ENCODE data around the gene MELK.
"Not testable (repeated sequence)": the region's sequence is repeated elsewhere in the genome, so short reads cannot be mapped to it uniquely, and the experiment has no call there.

Gene MELK

DNA sequence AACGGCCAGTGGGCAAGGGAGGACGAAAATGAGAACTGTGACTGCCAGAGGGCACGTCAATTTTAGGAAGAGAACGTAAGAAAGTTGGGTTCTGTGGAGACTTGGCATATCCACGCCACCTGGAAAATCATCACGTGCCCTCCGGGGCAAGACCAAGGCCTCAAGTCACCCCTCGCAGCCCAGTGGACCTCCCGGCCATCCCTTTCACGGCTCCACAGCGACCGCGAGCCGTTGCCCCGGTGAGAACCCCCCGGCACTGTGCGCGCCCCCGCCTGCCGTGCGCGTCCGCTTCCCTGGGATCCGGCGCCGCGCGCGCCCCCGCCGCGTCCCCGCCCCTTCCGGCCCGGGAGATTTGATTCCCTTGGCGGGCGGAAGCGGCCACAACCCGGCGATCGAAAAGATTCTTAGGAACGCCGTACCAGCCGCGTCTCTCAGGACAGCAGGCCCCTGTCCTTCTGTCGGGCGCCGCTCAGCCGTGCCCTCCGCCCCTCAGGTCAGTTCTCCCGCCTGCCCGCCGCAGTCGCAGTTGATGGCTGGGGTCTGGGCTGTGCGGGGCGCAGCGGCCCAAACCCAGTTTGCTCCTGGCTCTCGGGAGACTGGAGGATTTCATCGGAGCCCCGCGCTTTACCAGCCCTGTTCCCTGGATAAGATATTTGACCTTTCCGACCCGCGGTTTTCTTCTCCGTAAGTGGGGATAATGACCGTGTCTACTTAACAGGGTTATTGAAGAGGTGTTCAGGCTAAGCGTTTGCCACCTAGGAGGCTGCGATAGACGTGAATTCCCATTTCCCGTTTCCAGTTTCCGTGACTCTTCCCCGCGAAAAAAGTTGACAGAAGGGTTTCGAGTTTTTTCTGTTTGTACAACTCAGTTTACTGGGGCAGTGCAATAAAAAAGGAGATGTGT, at the start of gene MELK:
TSS of gene MELK (plus strand) at position 381 of the 904 bp plus-strand sequence. CDS start 8,787 bp downstream, outside the sequence.
- H3K27me3 ChIP-seq, result no peaks in the 10 kb centered on the region
- peak within 1 kb of the TSS; percentile 96 for H3K4me2 ChIP-seq
- peak within 1 kb of the TSS; percentile 90 for H3K4me3 ChIP-seq
- peaks cover 44% of the 10 kb centered on the region for H3K4me1 ChIP-seq
- H3K9me3 ChIP-seq, result no peaks in the 10 kb centered on the region
- TF ChIP-seq Cebpa-rat (IDR thresholded peaks at IDR 0.05), result no peak
- peaks cover 16% of the 10 kb centered on the region; the same call in 1 of the 2 replicates for H3K36me3 ChIP-seq
- peak within 1 kb of the TSS; percentile 83 for H3K27ac ChIP-seq
- no peaks in the 10 kb centered on the region for H4K20me1 ChIP-seq
- H3K9ac ChIP-seq, result peak within 1 kb of the TSS; percentile 83

DNA sequence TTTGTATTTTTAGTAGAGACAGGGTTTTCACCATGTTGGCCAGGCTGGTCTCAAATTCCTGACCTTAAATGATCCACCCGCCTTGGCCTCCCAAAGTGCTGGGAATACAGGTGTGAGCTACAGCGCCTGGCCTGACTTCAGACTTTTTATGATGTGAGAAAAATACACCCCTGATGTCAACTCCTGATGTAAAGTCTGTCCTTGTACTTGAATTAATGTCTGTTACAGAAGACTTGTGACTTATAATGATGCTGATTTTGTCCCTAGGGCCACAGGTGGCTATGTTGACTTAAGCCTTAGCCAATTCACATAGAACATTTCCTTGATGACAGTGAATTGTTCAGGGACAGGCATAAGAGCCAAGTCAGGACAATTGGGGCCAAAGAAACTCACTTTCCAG, 42.5 kb upstream of the MELK start:
- no peaks in the 10 kb centered on the region for H3K4me1 ChIP-seq
- H4K20me1 ChIP-seq, result no peaks in the 10 kb centered on the region
- H3K4me2 ChIP-seq, result no peak overlapping the region
- H3K27ac ChIP-seq, result no peak overlapping the region
- peaks cover 12% of the 10 kb centered on the region for H3K9me3 ChIP-seq
- H3K27me3 ChIP-seq, result no peaks in the 10 kb centered on the region
- no peaks in the 10 kb centered on the region for H3K36me3 ChIP-seq
- no peak for TF ChIP-seq Cebpa-rat (IDR thresholded peaks at IDR 0.05)
- H3K9ac ChIP-seq, result no peak overlapping the region
- no peak overlapping the region for H3K4me3 ChIP-seq

DNA sequence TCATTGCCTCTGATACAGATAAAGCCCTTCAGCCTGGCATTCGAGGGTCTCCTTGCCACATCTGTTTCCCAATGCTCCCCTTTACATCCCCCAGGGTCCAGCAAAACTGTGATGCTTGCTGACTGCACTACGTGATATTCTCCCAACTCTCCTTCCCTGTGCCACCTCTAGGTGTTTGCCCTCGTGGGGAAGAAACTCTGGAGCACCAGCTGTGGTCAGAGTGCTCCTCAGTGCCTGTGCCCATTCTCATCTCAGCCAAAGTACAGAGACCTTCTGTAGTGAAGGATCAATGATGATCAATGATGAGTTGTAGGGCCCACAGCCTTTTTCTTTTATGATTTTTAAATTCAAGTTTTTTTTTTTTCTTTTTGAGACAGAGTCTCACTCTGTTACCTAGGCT, 40.3 kb upstream of the MELK start:
- H3K4me1 ChIP-seq, result no peaks in the 10 kb centered on the region
- no peak overlapping the region for H3K4me2 ChIP-seq
- no peaks in the 10 kb centered on the region for H3K27me3 ChIP-seq
- H3K9me3 ChIP-seq, result peaks cover 12% of the 10 kb centered on the region
- no peaks in the 10 kb centered on the region for H4K20me1 ChIP-seq
- TF ChIP-seq Cebpa-rat (IDR thresholded peaks at IDR 0.05), result no peak
- H3K36me3 ChIP-seq, result no peaks in the 10 kb centered on the region
- H3K4me3 ChIP-seq, result no peak overlapping the region
- no peak overlapping the region for H3K27ac ChIP-seq
- H3K9ac ChIP-seq, result no peak overlapping the region

- H3K4me1 ChIP-seq, H3K4me2 ChIP-seq, H3K27ac ChIP-seq, H3K36me3 ChIP-seq, H3K9ac ChIP-seq, H3K4me3 ChIP-seq, H3K27me3 ChIP-seq, H4K20me1 ChIP-seq: not testable (repeated sequence)
- peaks cover 12% of the 10 kb centered on the region for H3K9me3 ChIP-seq
Observed at GRCh38 chr9:36533726-36534125, 39.0 kb upstream of the MELK start.

DNA sequence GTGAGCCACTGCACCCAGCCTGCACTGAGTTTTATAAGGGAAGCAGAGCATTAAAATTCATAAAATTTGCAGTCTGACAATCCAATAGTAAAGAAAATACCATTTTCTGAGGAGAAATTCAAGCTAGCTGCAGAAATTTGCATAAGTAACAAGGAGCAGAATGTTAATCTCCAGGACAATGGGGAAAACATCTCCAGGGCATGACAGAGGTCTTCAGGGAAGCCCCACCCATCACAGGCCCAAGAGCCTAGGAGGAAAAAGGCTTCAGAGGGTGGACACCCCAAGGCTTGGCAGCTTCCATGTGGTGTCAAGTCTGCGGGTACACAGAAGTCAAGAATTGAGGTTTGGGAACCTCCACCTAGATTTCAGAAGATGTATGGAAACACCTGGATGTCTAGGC, 37.6 kb upstream of the MELK start:
- Histone ChIP-seq H3K36me3 (no peaks in the 10 kb centered on the region), H3K4me1 (no peaks in the 10 kb centered on the region), H3K27me3 (no peaks in the 10 kb centered on the region), H3K4me3 (no peak overlapping the region), H3K9me3 (peaks cover 12% of the 10 kb centered on the region), H3K4me2 (no peak overlapping the region), H3K9ac (no peak overlapping the region), H4K20me1 (no peaks in the 10 kb centered on the region), H3K27ac (no peak overlapping the region)
- no peak for TF ChIP-seq Cebpa-rat (IDR thresholded peaks at IDR 0.05)

DNA sequence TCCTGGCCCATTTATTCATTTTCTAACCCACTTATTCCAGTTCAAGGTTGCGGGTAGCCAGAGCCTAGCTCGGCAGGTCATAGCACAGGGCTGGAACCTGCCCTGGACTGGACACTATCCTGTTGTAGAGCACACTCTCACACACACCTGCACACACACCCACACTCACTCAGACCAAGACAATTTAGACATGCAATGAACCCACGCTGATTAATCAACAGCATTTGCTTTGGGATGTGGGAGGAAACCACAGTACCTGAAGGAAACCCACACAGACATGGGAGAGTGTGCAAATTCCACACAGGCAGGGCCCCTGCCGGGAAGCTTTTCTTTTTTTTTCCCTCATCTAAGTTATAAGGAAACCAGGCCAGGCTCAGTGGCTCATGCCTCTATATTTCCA, 34.8 kb upstream of the MELK start:
- Histone ChIP-seq H3K27ac (no peak overlapping the region), H3K9ac (no peak overlapping the region), H3K36me3 (no peaks in the 10 kb centered on the region), H3K4me1 (no peaks in the 10 kb centered on the region), H3K4me2 (no peak overlapping the region), H3K4me3 (no peak overlapping the region), H3K27me3 (no peaks in the 10 kb centered on the region), H3K9me3 (peaks cover 12% of the 10 kb centered on the region), H4K20me1 (no peaks in the 10 kb centered on the region)
- no peak for TF ChIP-seq Cebpa-rat (IDR thresholded peaks at IDR 0.05)

GRCh38 chr9:36542355-36542754, 30.3 kb upstream of the MELK start:
- Histone ChIP-seq H3K4me3 (no peak overlapping the region), H3K36me3 (no peaks in the 10 kb centered on the region), H4K20me1 (no peaks in the 10 kb centered on the region), H3K9me3 (no peaks in the 10 kb centered on the region), H3K9ac (no peak overlapping the region), H3K27ac (no peak overlapping the region), H3K27me3 (no peaks in the 10 kb centered on the region), H3K4me2 (no peak overlapping the region), H3K4me1 (no peaks in the 10 kb centered on the region)
- no peak for TF ChIP-seq Cebpa-rat (IDR thresholded peaks at IDR 0.05)

DNA sequence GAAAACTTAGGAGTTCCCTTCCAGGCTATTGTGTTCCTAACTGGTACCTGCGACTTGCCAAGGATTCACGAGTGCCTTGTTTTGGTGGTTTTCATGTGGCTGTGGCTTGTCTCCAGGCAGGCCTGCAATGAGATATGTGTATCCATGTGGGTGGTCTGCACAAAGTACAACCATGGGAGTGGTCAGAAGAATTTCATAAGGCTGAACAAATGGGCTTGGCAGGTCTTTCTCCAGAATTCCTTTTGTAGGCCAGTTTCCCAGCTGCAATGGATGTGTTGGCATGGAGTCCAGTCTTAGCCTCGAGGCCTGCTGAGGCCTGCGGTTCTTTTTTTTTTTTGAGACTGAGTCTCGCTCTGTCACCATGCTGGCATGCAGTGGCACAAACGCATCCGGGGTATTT, 28.8 kb upstream of the MELK start:
- Histone ChIP-seq H3K4me3 (no peak overlapping the region), H3K27ac (no peak overlapping the region), H3K9ac (no peak overlapping the region), H3K9me3 (no peaks in the 10 kb centered on the region), H3K27me3 (no peaks in the 10 kb centered on the region), H3K4me1 (peaks cover 5% of the 10 kb centered on the region; the same call in 1 of the 2 replicates), H3K4me2 (no peak overlapping the region), H3K36me3 (no peaks in the 10 kb centered on the region), H4K20me1 (no peaks in the 10 kb centered on the region)
- TF ChIP-seq Cebpa-rat (IDR thresholded peaks at IDR 0.05), result no peak

DNA sequence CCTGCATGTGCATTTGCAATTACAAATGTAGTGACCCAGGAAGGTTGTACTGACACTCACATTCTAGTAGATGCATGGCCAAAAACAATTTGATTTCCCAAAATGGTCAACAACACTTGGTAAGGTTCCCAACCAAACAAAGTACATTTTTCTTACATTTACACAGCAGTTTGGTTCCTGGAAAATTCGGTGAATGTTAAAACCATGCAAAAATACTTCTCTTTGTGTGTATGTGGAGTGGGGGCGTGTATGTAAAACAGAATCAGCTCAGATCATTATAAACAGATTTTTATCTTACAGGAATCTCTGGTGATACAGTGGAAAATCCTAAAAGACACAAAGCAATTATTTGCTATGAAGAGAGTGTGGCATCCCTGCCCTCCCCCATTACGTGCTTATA, 25.1 kb upstream of the MELK start:
- no peaks in the 10 kb centered on the region for H3K9me3 ChIP-seq
- no peak overlapping the region for H3K4me3 ChIP-seq
- H3K4me1 ChIP-seq, result peaks cover 5% of the 10 kb centered on the region; the same call in 1 of the 2 replicates
- no peak overlapping the region for H3K4me2 ChIP-seq
- no peaks in the 10 kb centered on the region for H3K27me3 ChIP-seq
- no peaks in the 10 kb centered on the region for H3K36me3 ChIP-seq
- H4K20me1 ChIP-seq, result no peaks in the 10 kb centered on the region
- H3K27ac ChIP-seq, result no peak overlapping the region
- H3K9ac ChIP-seq, result no peak overlapping the region
- no peak for TF ChIP-seq Cebpa-rat (IDR thresholded peaks at IDR 0.05)

GRCh38 chr9:36548454-36548853, 24.2 kb upstream of the MELK start:
- peak overlapping the region; percentile 7; the same call in 1 of the 2 replicates for H3K4me2 ChIP-seq
- no peaks in the 10 kb centered on the region for H3K27me3 ChIP-seq
- peaks cover 5% of the 10 kb centered on the region; the same call in 1 of the 2 replicates for H3K4me1 ChIP-seq
- no peak overlapping the region for H3K4me3 ChIP-seq
- no peak overlapping the region for H3K9ac ChIP-seq
- H4K20me1 ChIP-seq, result no peaks in the 10 kb centered on the region
- H3K36me3 ChIP-seq, result no peaks in the 10 kb centered on the region
- no peaks in the 10 kb centered on the region for H3K9me3 ChIP-seq
- no peak overlapping the region for H3K27ac ChIP-seq
- TF ChIP-seq Cebpa-rat (IDR thresholded peaks at IDR 0.05), result no peak

Data from BLaER1 (cell line).